Renal cortex interstitium (tissue), 11 donors: Measurements from ENCODE around the gene HLX. TPM values are rescaled to one million over a fixed set of nuclear protein-coding genes. Genes with fewer than 3 reads are reported as not detected.

Source experiments
- DNase-seq, 11 donors: peaks; one replicate each; pipeline ENCODE4 v3.0.0-alpha.2; 2013; ENCODE audit warnings: low read depth in 9 of 11, low spot score in 4 of 11; ENCODE audit errors: extremely low read depth in 1 of 11
- polyA plus RNA-seq, 3 donors: library from polyadenylated mRNA; unstranded; fragments of 120-200 nt; gene quantifications; one replicate each; pipeline ENCODE4 v1.2.1, GENCODE V29; 2013; ENCODE audit not compliant: insufficient read length in 3 of 3

Gene HLX
- polyA plus RNA-seq, 3 donors = 8.6 to 12.0 (median 10.7) TPM

GRCh38 chr1:220915954-220916353 lies 36.7 kb downstream of the HLX start:
- DNase-seq = no peak

- no peak for DNase-seq
Measured at GRCh38 chr1:220917101-220917500, 37.9 kb downstream of the HLX start.

GRCh38 chr1:220917535-220918209 lies 38.4 kb downstream of the HLX start:
- DNase-seq = no peak

- DNase-seq = no peak
Measured at GRCh38 chr1:220918285-220918951, 39.2 kb downstream of the HLX start.

GRCh38 chr1:220920967-220921366 lies 41.7 kb downstream of the HLX start:
- no peak for DNase-seq

- DNase-seq = no peak
Measured at GRCh38 chr1:220921498-220921897, 42.3 kb downstream of the HLX start.

- no peak for DNase-seq
Measured at GRCh38 chr1:220921971-220922635, 42.9 kb downstream of the HLX start.

GRCh38 chr1:220922951-220923350 lies 43.7 kb downstream of the HLX start:
- DNase-seq = no peak

GRCh38 chr1:220924331-220924970 lies 45.2 kb downstream of the HLX start:
- no peak for DNase-seq

- DNase-seq = no peak
Measured at GRCh38 chr1:220925707-220926106, 46.5 kb downstream of the HLX start.

- DNase-seq = no peak
Measured at GRCh38 chr1:220926146-220926545, 46.9 kb downstream of the HLX start.

GRCh38 chr1:220927442-220927841 lies 48.2 kb downstream of the HLX start:
- DNase-seq = no peak

- DNase-seq = no peak
Measured at GRCh38 chr1:220928320-220928719, 49.1 kb downstream of the HLX start.

GRCh38 chr1:220928725-220929300 lies 49.6 kb downstream of the HLX start:
- DNase-seq = peak in 1 of 11 donors; percentile 4

- no peak for DNase-seq
Measured at GRCh38 chr1:220929304-220929703, 50.1 kb downstream of the HLX start.

Other genes with a start within 250 kb of the HLX start
- 10 to 100 TPM; 25.6 to 27.3 (median 26.0) TPM for gene C1orf115, start 189.1 kb upstream of the HLX start, polyA plus RNA-seq
- gene MTARC2, start 131.1 kb upstream of the HLX start, polyA plus RNA-seq = 10 to 100 TPM; 49.9 to 66.0 (median 53.8) TPM
- gene MTARC1, start 92.5 kb upstream of the HLX start, polyA plus RNA-seq = 10 to 100 TPM; 18.6 to 28.0 (median 24.6) TPM